ENCODE results near the gene IDH3B. TPM values are rescaled to one million over a fixed set of nuclear protein-coding genes. Genes with fewer than 3 reads are reported as not detected.

IDH3B gene
- total and polyA plus RNA-seq, 2 of the 13 experiments (the other 11 are each of a cell fraction or from before 2014, with no cell fraction given) = 215 to 254 TPM

DNA sequence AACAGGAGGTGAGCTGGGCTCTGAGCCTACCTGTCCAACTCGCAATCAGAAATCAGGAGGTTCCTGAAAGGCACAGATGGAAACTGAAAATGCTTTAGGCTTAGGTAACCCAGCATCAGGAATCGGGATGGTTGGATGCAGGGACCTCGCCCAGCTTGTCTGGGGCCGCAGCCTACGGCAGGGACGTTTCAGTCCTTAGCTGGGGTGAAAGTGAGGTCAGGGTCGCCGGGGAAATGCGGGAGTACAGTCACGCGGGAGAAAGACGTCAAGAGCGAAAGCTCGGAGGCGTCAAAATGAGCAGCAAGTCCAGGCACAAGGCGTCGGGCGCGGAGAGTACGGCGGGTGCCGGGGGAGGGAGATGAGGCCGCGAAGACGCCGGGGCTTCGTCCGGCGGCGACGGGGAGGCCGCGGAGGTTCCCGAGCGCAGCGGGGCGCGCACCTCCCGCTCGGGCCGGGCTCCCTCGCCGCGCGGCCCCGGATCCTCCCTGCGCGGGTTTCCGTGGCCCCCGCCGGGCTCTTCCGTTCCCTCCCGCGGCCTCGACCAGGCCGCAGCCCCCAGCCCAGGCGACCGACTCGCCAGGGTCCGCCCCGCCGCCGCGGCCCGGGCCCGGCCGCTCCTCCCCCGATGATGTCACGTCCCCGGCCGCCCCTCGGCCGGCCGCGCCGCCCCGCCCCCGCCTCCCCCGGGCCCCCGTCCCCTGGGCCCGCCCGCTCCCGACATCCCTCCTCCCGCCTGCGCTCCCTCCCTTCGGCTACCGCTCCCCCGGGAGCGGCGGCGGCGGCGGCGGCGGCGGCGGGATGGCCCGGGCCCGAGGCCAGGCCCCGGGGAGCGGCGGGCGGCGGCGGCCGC, 28.2 kb upstream of the IDH3B start, which contains the start of gene EBF4 (continued):
- TF ChIP-seq ZNF703 (CRISPR knock-in tag; IDR thresholded peaks at IDR 0.05; ENCODE audit: borderline replicate concordance) (0 out of 2 replicates have a peak, but pooled peaks have one; percentile 76), ZNF557 (CRISPR knock-in tag; IDR thresholded peaks at IDR 0.05) (peak; percentile 57), ZZZ3 (CRISPR knock-in tag; IDR thresholded peaks at IDR 0.05; ENCODE audit: borderline replicate concordance) (no peak), ZNF230 (CRISPR knock-in tag; IDR thresholded peaks at IDR 0.05) (peak; percentile 85; the same call in 1 of the 2 replicates), NR0B2 (CRISPR knock-in tag; IDR thresholded peaks at IDR 0.05) (no peak), HDAC1 (CRISPR knock-in tag; IDR thresholded peaks at IDR 0.05) (0 out of 2 replicates have a peak, but pooled peaks have one; percentile 33), GABPB1 (CRISPR knock-in tag; IDR thresholded peaks at IDR 0.05) (peak; percentile 70), SMARCE1 (IDR thresholded peaks at IDR 0.05; ENCODE audit: borderline replicate concordance) (no peak), SRY (CRISPR knock-in tag; IDR thresholded peaks at IDR 0.05) (peak; percentile 54; the same call in 1 of the 2 replicates), JUN (CRISPR knock-in tag; IDR thresholded peaks at IDR 0.05) (no peak), RNF2 (conservative IDR thresholded peaks at IDR 0.05; ENCODE audit: low read depth) (peak; percentile 84; the same call in 1 of the 2 replicates), NFE2 (CRISPR knock-in tag; IDR thresholded peaks at IDR 0.05) (no peak), BORCS8-MEF2B (CRISPR knock-in tag; IDR thresholded peaks at IDR 0.05) (peak; percentile 94), ZFY (CRISPR knock-in tag; IDR thresholded peaks at IDR 0.05) (peak; percentile 74), ZFP37 (CRISPR knock-in tag; IDR thresholded peaks at IDR 0.05; ENCODE audit: borderline replicate concordance) (0 out of 2 replicates have a peak, but pooled peaks have one; percentile 57), NRL (CRISPR knock-in tag; IDR thresholded peaks at IDR 0.05; ENCODE audit: borderline replicate concordance) (peak; percentile 93; the same call in 1 of the 2 replicates), ZNF740 (CRISPR knock-in tag; IDR thresholded peaks at IDR 0.05) (0 out of 2 replicates have a peak, but pooled peaks have one; percentile 21), CEBPB (IDR thresholded peaks at IDR 0.05; ENCODE audit: borderline replicate concordance, low read depth, low read length) (no peak), ZNF746 (CRISPR knock-in tag; IDR thresholded peaks at IDR 0.05) (peak; percentile 67), ZNF597 (CRISPR knock-in tag; IDR thresholded peaks at IDR 0.05) (no peak), NR2F6 (IDR thresholded peaks at IDR 0.05) (no peak), NR2F6 (CRISPR knock-in tag; IDR thresholded peaks at IDR 0.05) (0 out of 2 replicates have a peak, but pooled peaks have one; percentile 17), ZNF501 (CRISPR knock-in tag; IDR thresholded peaks at IDR 0.05) (no peak), ZNF326 (CRISPR knock-in tag; IDR thresholded peaks at IDR 0.05; ENCODE audit: borderline replicate concordance) (no peak)
- TF ChIP-seq, protein P1, sequence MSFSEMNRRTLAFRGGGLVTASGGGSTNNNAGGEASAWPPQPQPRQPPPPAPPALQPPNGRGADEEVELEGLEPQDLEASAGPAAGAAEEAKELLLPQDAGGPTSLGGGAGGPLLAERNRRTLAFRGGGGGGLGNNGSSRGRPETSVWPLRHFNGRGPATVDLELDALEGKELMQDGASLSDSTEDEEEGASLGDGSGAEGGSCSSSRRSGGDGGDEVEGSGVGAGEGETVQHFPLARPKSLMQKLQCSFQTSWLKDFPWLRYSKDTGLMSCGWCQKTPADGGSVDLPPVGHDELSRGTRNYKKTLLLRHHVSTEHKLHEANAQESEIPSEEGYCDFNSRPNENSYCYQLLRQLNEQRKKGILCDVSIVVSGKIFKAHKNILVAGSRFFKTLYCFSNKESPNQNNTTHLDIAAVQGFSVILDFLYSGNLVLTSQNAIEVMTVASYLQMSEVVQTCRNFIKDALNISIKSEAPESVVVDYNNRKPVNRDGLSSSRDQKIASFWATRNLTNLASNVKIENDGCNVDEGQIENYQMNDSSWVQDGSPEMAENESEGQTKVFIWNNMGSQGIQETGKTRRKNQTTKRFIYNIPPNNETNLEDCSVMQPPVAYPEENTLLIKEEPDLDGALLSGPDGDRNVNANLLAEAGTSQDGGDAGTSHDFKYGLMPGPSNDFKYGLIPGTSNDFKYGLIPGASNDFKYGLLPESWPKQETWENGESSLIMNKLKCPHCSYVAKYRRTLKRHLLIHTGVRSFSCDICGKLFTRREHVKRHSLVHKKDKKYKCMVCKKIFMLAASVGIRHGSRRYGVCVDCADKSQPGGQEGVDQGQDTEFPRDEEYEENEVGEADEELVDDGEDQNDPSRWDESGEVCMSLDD (CRISPR knock-in tag; IDR thresholded peaks at IDR 0.05; ENCODE audit: borderline replicate concordance) = no peak; the same call in 1 of the 2 replicates
- TF ChIP-seq, protein P2, sequence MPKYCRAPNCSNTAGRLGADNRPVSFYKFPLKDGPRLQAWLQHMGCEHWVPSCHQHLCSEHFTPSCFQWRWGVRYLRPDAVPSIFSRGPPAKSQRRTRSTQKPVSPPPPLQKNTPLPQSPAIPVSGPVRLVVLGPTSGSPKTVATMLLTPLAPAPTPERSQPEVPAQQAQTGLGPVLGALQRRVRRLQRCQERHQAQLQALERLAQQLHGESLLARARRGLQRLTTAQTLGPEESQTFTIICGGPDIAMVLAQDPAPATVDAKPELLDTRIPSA (CRISPR knock-in tag; IDR thresholded peaks at IDR 0.05; ENCODE audit: borderline replicate concordance) = no peak

All from HepG2 (cell line).